K562 (cell line): ENCODE data around the gene CHCHD6. TPM values are rescaled to one million over a fixed set of nuclear protein-coding genes. Genes with fewer than 3 reads are reported as not detected.

ENCODE experiments used
- ADNP ChIP-seq: fragments of 200-800 bp; sonication (Bioruptor generic); IDR thresholded peaks from 2 replicates; pipeline ENCODE4 v1.6.1; 2016; ENCODE audit warnings: missing genetic modification characterization, missing compliant biosample characterization
- CHD2 ChIP-seq: IDR thresholded peaks from 2 replicates; pipeline ENCODE4 v1.6.1; 2011; ENCODE audit warnings: low read depth, low read length
- FOXK2 ChIP-seq, 2 experiments: fragments of 450-650 bp; IDR thresholded peaks in 1 of 2; conservative IDR thresholded peaks in 1 of 2; 2 replicates each; pipeline ENCODE4 v1.6.1; 2016; ENCODE audit warnings: low read depth in 2 of 2, mild to moderate bottlenecking in 1 of 2
- MBD2 ChIP-seq: sonication (generic); IDR thresholded peaks from 2 replicates; pipeline ENCODE4 v1.6.1; 2016; ENCODE audit warnings: low read depth, borderline replicate concordance
- MCM2 ChIP-seq: fragments of 450-650 bp; IDR thresholded peaks from 2 replicates; pipeline ENCODE4 v1.6.1; 2017; ENCODE audit warnings: low read depth, mild to moderate bottlenecking
- SREBF2 ChIP-seq: sonication (generic); formaldehyde crosslinking; IDR thresholded peaks from 2 replicates; pipeline ENCODE4 v1.4.0; 2020; ENCODE audit warnings: mild to moderate bottlenecking, missing genetic modification reagents
- ZKSCAN1 ChIP-seq: fragments of 150-350 bp; IDR thresholded peaks from 2 replicates; pipeline ENCODE4 v1.6.1; 2016; ENCODE audit warnings: low read depth, low read length
- ZNF239 ChIP-seq: fragments of 250-450 bp; sonication (Bioruptor Pico); IDR thresholded peaks from 2 replicates; pipeline ENCODE4 v1.4.0; 2020; ENCODE audit warnings: mild to moderate bottlenecking
- polyA plus RNA-seq, 8 experiments: library from polyadenylated mRNA; depleted of rRNA in 4 of 8; stranded (reverse) in 5 of 8; unstranded in 3 of 8; fragments of >200 nt; fragmentation: Nextera tagmentation in 2 of 8; fragmentation: Illumina TruSeq in 1 of 8; extraction: Ambion mirVana in 2 of 8; extraction: Trizol in 1 of 8; gene quantifications; 2 replicates each; pipeline versions ENCODE4 v1.2.1 to v1.2.3, GENCODE V29; 2011 to 2014; ENCODE audit warnings: inconsistent platforms in 1 of 8, missing spikeins in 1 of 8
- total RNA-seq, 7 experiments: library from RNA; depleted of rRNA in 6 of 7; stranded (reverse); fragments of >200 nt in 6 of 7; fragmentation: Illumina TruSeq in 2 of 7; extraction: Trizol in 2 of 7; gene quantifications; 2 replicates each; pipeline versions ENCODE4 v1.2.1 to v1.2.3, GENCODE V29; 2011 to 2021; ENCODE audit warnings: low replicate concordance in 1 of 7
- TF ChIP-seq, protein P1 (sequence below), 2 experiments: fragments of 450-650 bp; IDR thresholded peaks; 2 replicates each; pipeline ENCODE4 v1.6.1; 2018; ENCODE audit warnings: mild to moderate bottlenecking in 2 of 2, low read depth in 1 of 2; ENCODE audit not compliant: partially characterized antibody in 2 of 2
- TF ChIP-seq, protein P2 (sequence below): sonication (generic); formaldehyde crosslinking; IDR thresholded peaks from 2 replicates; pipeline ENCODE4 v1.9.0; 2022; ENCODE audit warnings: mild to moderate bottlenecking, missing genetic modification reagents
- TF ChIP-seq, protein P3 (sequence below), 2 experiments: IDR thresholded peaks in 1 of 2; conservative IDR thresholded peaks in 1 of 2; 2 replicates each; pipeline ENCODE4 v1.6.1; 2016; ENCODE audit warnings: low read depth in 2 of 2, mild to moderate bottlenecking in 1 of 2, missing compliant biosample characterization in 1 of 2, missing genetic modification characterization in 1 of 2, moderate library complexity in 1 of 2
- TF ChIP-seq, protein P4 (sequence below): fragments of 450-650 bp; IDR thresholded peaks from one replicate; pipeline ENCODE4 v1.6.1; 2018; ENCODE audit warnings: mild to moderate bottlenecking, moderate library complexity; ENCODE audit not compliant: partially characterized antibody
- TF ChIP-seq, protein P5 (sequence below): sonication (generic); formaldehyde crosslinking; IDR thresholded peaks from 2 replicates; pipeline ENCODE4 v1.8.0; 2022; ENCODE audit warnings: missing genetic modification reagents, mild to moderate bottlenecking, moderate library complexity, borderline replicate concordance
- TF ChIP-seq, protein P6 (sequence below): fragments of 450-650 bp; conservative IDR thresholded peaks from 2 replicates; pipeline ENCODE4 v1.6.1; 2016; ENCODE audit warnings: missing genetic modification characterization, low read depth, mild to moderate bottlenecking, control low read depth, missing compliant biosample characterization
- TF ChIP-seq, protein P7 (sequence below): fragments of 450-650 bp; formaldehyde crosslinking; IDR thresholded peaks from 2 replicates; pipeline ENCODE4 v1.4.0; 2020; ENCODE audit warnings: mild to moderate bottlenecking

CHCHD6 gene
- total and polyA plus RNA-seq, 9 of the 15 experiments (the other 6 are each of a cell fraction or from before 2014, with no cell fraction given) = 4.6 to 18.6 (median 10.9) TPM

DNA sequence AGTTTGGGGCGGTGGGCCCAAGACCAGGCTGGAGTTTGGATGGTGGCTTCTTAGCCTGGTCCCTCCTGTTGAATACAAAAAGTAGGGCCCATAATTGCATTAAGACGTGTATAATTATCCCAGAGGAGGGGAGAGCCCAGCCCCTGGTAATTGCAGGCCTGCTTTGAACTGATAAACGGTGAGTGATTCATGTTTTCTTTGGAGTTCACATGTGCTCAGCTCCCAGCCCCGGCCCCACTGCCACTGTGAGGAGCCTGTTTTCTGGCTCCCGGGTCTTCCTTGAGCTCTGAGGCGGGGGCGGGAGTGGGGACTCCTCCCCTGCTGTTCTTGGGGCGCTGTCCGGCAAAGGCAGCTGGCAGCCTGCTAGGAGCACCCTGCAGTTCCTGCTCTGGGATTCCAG, 282.0 kb downstream of the CHCHD6 start (continued):
- TF ChIP-seq, protein P1, sequence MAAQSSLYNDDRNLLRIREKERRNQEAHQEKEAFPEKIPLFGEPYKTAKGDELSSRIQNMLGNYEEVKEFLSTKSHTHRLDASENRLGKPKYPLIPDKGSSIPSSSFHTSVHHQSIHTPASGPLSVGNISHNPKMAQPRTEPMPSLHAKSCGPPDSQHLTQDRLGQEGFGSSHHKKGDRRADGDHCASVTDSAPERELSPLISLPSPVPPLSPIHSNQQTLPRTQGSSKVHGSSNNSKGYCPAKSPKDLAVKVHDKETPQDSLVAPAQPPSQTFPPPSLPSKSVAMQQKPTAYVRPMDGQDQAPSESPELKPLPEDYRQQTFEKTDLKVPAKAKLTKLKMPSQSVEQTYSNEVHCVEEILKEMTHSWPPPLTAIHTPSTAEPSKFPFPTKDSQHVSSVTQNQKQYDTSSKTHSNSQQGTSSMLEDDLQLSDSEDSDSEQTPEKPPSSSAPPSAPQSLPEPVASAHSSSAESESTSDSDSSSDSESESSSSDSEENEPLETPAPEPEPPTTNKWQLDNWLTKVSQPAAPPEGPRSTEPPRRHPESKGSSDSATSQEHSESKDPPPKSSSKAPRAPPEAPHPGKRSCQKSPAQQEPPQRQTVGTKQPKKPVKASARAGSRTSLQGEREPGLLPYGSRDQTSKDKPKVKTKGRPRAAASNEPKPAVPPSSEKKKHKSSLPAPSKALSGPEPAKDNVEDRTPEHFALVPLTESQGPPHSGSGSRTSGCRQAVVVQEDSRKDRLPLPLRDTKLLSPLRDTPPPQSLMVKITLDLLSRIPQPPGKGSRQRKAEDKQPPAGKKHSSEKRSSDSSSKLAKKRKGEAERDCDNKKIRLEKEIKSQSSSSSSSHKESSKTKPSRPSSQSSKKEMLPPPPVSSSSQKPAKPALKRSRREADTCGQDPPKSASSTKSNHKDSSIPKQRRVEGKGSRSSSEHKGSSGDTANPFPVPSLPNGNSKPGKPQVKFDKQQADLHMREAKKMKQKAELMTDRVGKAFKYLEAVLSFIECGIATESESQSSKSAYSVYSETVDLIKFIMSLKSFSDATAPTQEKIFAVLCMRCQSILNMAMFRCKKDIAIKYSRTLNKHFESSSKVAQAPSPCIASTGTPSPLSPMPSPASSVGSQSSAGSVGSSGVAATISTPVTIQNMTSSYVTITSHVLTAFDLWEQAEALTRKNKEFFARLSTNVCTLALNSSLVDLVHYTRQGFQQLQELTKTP (IDR thresholded peaks at IDR 0.05; ENCODE audit: low read depth in 1 of 2, partially characterized antibody in 2 of 2) = no peak
- TF ChIP-seq, protein P2, sequence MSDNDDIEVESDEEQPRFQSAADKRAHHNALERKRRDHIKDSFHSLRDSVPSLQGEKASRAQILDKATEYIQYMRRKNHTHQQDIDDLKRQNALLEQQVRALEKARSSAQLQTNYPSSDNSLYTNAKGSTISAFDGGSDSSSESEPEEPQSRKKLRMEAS (CRISPR knock-in tag) = peak; percentile 87
- TF ChIP-seq, protein P3, sequence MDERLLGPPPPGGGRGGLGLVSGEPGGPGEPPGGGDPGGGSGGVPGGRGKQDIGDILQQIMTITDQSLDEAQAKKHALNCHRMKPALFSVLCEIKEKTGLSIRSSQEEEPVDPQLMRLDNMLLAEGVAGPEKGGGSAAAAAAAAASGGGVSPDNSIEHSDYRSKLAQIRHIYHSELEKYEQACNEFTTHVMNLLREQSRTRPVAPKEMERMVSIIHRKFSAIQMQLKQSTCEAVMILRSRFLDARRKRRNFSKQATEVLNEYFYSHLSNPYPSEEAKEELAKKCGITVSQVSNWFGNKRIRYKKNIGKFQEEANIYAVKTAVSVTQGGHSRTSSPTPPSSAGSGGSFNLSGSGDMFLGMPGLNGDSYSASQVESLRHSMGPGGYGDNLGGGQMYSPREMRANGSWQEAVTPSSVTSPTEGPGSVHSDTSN (CRISPR knock-in tag; IDR thresholded peaks at IDR 0.05; ENCODE audit: low read depth) = no peak
- TF ChIP-seq, protein P3 (tag; conservative IDR thresholded peaks at IDR 0.05; ENCODE audit: low read depth) = peak; percentile 79
- TF ChIP-seq, protein P4, sequence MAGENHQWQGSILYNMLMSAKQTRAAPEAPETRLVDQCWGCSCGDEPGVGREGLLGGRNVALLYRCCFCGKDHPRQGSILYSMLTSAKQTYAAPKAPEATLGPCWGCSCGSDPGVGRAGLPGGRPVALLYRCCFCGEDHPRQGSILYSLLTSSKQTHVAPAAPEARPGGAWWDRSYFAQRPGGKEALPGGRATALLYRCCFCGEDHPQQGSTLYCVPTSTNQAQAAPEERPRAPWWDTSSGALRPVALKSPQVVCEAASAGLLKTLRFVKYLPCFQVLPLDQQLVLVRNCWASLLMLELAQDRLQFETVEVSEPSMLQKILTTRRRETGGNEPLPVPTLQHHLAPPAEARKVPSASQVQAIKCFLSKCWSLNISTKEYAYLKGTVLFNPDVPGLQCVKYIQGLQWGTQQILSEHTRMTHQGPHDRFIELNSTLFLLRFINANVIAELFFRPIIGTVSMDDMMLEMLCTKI = no peak
- TF ChIP-seq MBD2 = 0 out of 2 replicates have a peak, but pooled peaks have one; percentile 8
- no peak for TF ChIP-seq ADNP (tag)
- TF ChIP-seq SREBF2 = no peak
- TF ChIP-seq ZKSCAN1 = no peak
- TF ChIP-seq, protein P5, sequence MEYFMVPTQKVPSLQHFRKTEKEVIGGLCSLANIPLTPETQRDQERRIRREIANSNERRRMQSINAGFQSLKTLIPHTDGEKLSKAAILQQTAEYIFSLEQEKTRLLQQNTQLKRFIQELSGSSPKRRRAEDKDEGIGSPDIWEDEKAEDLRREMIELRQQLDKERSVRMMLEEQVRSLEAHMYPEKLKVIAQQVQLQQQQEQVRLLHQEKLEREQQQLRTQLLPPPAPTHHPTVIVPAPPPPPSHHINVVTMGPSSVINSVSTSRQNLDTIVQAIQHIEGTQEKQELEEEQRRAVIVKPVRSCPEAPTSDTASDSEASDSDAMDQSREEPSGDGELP = peak; percentile 70
- TF ChIP-seq, protein P6, sequence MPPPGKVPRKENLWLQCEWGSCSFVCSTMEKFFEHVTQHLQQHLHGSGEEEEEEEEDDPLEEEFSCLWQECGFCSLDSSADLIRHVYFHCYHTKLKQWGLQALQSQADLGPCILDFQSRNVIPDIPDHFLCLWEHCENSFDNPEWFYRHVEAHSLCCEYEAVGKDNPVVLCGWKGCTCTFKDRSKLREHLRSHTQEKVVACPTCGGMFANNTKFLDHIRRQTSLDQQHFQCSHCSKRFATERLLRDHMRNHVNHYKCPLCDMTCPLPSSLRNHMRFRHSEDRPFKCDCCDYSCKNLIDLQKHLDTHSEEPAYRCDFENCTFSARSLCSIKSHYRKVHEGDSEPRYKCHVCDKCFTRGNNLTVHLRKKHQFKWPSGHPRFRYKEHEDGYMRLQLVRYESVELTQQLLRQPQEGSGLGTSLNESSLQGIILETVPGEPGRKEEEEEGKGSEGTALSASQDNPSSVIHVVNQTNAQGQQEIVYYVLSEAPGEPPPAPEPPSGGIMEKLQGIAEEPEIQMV (tag) = no peak
- TF ChIP-seq ZNF239 (CRISPR knock-in tag) = no peak
- no peak for TF ChIP-seq CHD2
- no peak for TF ChIP-seq MCM2
- TF ChIP-seq, protein P7, sequence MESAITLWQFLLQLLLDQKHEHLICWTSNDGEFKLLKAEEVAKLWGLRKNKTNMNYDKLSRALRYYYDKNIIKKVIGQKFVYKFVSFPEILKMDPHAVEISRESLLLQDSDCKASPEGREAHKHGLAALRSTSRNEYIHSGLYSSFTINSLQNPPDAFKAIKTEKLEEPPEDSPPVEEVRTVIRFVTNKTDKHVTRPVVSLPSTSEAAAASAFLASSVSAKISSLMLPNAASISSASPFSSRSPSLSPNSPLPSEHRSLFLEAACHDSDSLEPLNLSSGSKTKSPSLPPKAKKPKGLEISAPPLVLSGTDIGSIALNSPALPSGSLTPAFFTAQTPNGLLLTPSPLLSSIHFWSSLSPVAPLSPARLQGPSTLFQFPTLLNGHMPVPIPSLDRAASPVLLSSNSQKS = no peak
- peak; percentile 57 to 81; a peak in 3 of 4 replicates for TF ChIP-seq FOXK2 (conservative IDR thresholded peaks at IDR 0.05 in 1 of 2, IDR thresholded peaks at IDR 0.05 in 1 of 2; ENCODE audit: low read depth in 2 of 2)
